Endothelial cell of umbilical vein (primary cell): ENCODE data around the gene TOR1A. TPM values are rescaled to one million over a fixed set of nuclear protein-coding genes. Genes with fewer than 3 reads are reported as not detected.

Experiments
- BruUV-seq: library from RNA; stranded (reverse); fragments of 400-500 nt; replicated peaks from 2 replicates; lab custom pipeline; 2021; lab: Mats Ljungman, UMichigan
- CTCF ChIA-PET: fragments of 300-600, 350-600 bp; sonication (Branson Sonifier 250); formaldehyde crosslinking; loops from one replicate; lab custom pipeline; 2021; ENCODE audit warnings: antibody characterized with exemption, inconsistent platforms; lab: Charles Lee
- POLR2A ChIA-PET: fragments of 300-600, 350-600 bp; sonication (Branson Sonifier 250); formaldehyde crosslinking; loops from one replicate; lab custom pipeline; 2021; ENCODE audit warnings: antibody characterized with exemption, inconsistent platforms; lab: Charles Lee
- DNase-seq: peaks from one replicate; pipeline ENCODE4 v3.0.0-alpha.2; 2011; ENCODE audit warnings: low read depth, low spot score
- FAIRE-seq: peaks from 2 replicates; lab custom pipeline; 2011; peaks lifted over from hg19 to GRCh38; lab: Jason Lieb, UNC
- H2AFZ ChIP-seq: 2 replicates; pipeline ENCODE4 v1.6.0; 2012; ENCODE audit warnings: low read depth, low read length, control low read depth, inconsistent platforms
- H3K27ac ChIP-seq: 2 replicates; pipeline ENCODE4 v1.5.1; 2011; ENCODE audit warnings: low read depth, mild to moderate bottlenecking, control low read depth, low read length, moderate library complexity; ENCODE audit not compliant: insufficient read depth
- H3K27me3 ChIP-seq, 2 experiments: 2 replicates each; pipeline versions ENCODE4 v1.6.0 to v1.6.1; 2011; ENCODE audit warnings: low read length in 2 of 2, mixed read lengths in 1 of 2; ENCODE audit not compliant: control insufficient read depth in 2 of 2, insufficient read depth in 2 of 2
- H3K36me3 ChIP-seq, 2 experiments: 2 replicates in 1 of 2; 3 replicates in 1 of 2; pipeline ENCODE4 v1.5.1; 2011; ENCODE audit warnings: low read length in 2 of 2, mild to moderate bottlenecking in 1 of 2, moderate library complexity in 1 of 2; ENCODE audit not compliant: control insufficient read depth in 2 of 2, insufficient read depth in 2 of 2; ENCODE audit errors: extremely low read depth in 1 of 2
- H3K4me1 ChIP-seq: 3 replicates; pipeline ENCODE4 v1.5.1; 2011; ENCODE audit warnings: mild to moderate bottlenecking, low read length; ENCODE audit not compliant: control insufficient read depth, insufficient read depth; ENCODE audit errors: extremely low read depth
- H3K4me2 ChIP-seq: 2 replicates; pipeline ENCODE4 v1.6.1; 2011; ENCODE audit warnings: low read length, control low read depth, mixed read lengths; ENCODE audit not compliant: insufficient read depth
- H3K4me3 ChIP-seq, 3 experiments: fragments of 200-600 bp in 1 of 3; sonication (generic), shearing (Covaris generic) in 1 of 3; replicated peaks in 1 of 3; 2 replicates each; pipeline ENCODE4 v1.5.1; 2011 to 2016; ENCODE audit warnings: control low read depth in 3 of 3, low read length in 3 of 3, mild to moderate bottlenecking in 2 of 3, inconsistent platforms in 1 of 3, low read depth in 1 of 3, moderate library complexity in 1 of 3; ENCODE audit not compliant: insufficient read depth in 1 of 3
- H3K79me2 ChIP-seq: 2 replicates; pipeline ENCODE4 v1.6.0; 2012; ENCODE audit warnings: low read length, inconsistent platforms; ENCODE audit not compliant: control insufficient read depth, insufficient read depth
- H3K9ac ChIP-seq: replicated peaks from 2 replicates; pipeline ENCODE3; 2011; ENCODE audit warnings: low read length, control low read depth; ENCODE audit not compliant: insufficient read depth; ENCODE audit errors: extremely low read depth
- H3K9me1 ChIP-seq: replicated peaks from 3 replicates; pipeline ENCODE4 v1.6.0; 2011; ENCODE audit warnings: mild to moderate bottlenecking, low read length; ENCODE audit not compliant: control insufficient read depth, insufficient read depth; ENCODE audit errors: extremely low read depth
- H3K9me3 ChIP-seq: replicated peaks from 2 replicates; pipeline ENCODE4 v1.5.1; 2012; ENCODE audit warnings: low read length, inconsistent platforms; ENCODE audit not compliant: control insufficient read depth, insufficient read depth
- H4K20me1 ChIP-seq: replicated peaks from 2 replicates; pipeline ENCODE3; 2011; ENCODE audit warnings: mild to moderate bottlenecking, low read length; ENCODE audit not compliant: control insufficient read depth, insufficient read depth; ENCODE audit errors: extremely low read depth
- EZH2 ChIP-seq: IDR thresholded peaks from 2 replicates; pipeline ENCODE4 v1.6.1; 2012; ENCODE audit warnings: borderline replicate concordance, low read depth, mild to moderate bottlenecking, moderate library complexity, low read length, inconsistent platforms; ENCODE audit not compliant: severe bottlenecking
- FOS ChIP-seq: IDR thresholded peaks from 2 replicates; pipeline ENCODE4 v1.6.1; 2011; ENCODE audit warnings: mild to moderate bottlenecking, low read length, moderate library complexity, borderline replicate concordance; ENCODE audit not compliant: insufficient read depth
- GATA2 ChIP-seq: IDR thresholded peaks from 2 replicates; pipeline ENCODE4 v1.7.0; 2011; ENCODE audit warnings: low read depth, mild to moderate bottlenecking, moderate library complexity, mixed read lengths, low read length; ENCODE audit not compliant: insufficient read length, insufficient read depth
- JUN ChIP-seq: IDR thresholded peaks from 2 replicates; pipeline ENCODE4 v1.6.1; 2011; ENCODE audit warnings: borderline replicate concordance, low read depth; ENCODE audit not compliant: insufficient read length, insufficient read depth
- MYC ChIP-seq: IDR thresholded peaks from one replicate; pipeline ENCODE4 v1.6.1; 2011; ENCODE audit warnings: mild to moderate bottlenecking, low read depth, low read length
- POLR2A ChIP-seq: IDR thresholded peaks from 2 replicates; pipeline ENCODE4 v1.6.1; 2012; ENCODE audit warnings: low read depth, mild to moderate bottlenecking, control low read depth, low read length
- POLR2AphosphoS5 ChIP-seq: IDR thresholded peaks from 2 replicates; pipeline ENCODE4 v1.6.1; 2012; ENCODE audit warnings: low read depth, mild to moderate bottlenecking, control low read depth, low read length, moderate library complexity; ENCODE audit not compliant: insufficient read depth
- dilution Hi-C: fragments of 300-500 bp; cut with MboI; formaldehyde crosslinking; loops from one replicate; pipeline ENCODE4 v1.15.0; 2019; ENCODE audit warnings: low sequenced_read_pairs; ENCODE audit not compliant: extremely low pct_ligation_motif_present
- intact Hi-C: fragments of 100-400 bp; cut with micrococcal nuclease; formaldehyde crosslinking; loops from one replicate; pipeline ENCODE4 v1.10.0; 2022
- polyA plus RNA-seq, 4 experiments: library from polyadenylated mRNA; depleted of rRNA in 3 of 4; stranded (reverse) in 3 of 4; unstranded in 1 of 4; fragments of >200 nt; gene quantifications; 2 replicates each; pipeline versions ENCODE4 v1.2.1 to v1.2.3, GENCODE V29; 2011 to 2012; ENCODE audit warnings: missing spikeins in 1 of 4
- total RNA-seq: library from RNA; stranded (reverse); gene quantifications from 2 replicates; pipeline ENCODE4 v1.2.3, GENCODE V29; 2021
- TF ChIP-seq, protein P1 (sequence below): IDR thresholded peaks from 2 replicates; pipeline ENCODE4 v1.6.1; 2011; ENCODE audit not compliant: insufficient read depth, insufficient read length
- TF ChIP-seq, protein P2 (sequence below), 2 donors: IDR thresholded peaks; 1 replicate in 1 of 2; 2 replicates in 1 of 2; pipeline ENCODE4 v1.5.1; 2011; ENCODE audit warnings: low read length in 2 of 2, mild to moderate bottlenecking in 2 of 2, moderate library complexity in 2 of 2, control low read depth in 1 of 2, inconsistent platforms in 1 of 2, low read depth in 1 of 2; ENCODE audit not compliant: insufficient read depth in 1 of 2; ENCODE audit errors: extremely low read depth in 1 of 2

The TOR1A gene
- total and polyA plus RNA-seq, 2 donors (not counting 3 experiments of a cell fraction or from before 2014, with no cell fraction given) = 57.8 to 89.8 TPM

DNA sequence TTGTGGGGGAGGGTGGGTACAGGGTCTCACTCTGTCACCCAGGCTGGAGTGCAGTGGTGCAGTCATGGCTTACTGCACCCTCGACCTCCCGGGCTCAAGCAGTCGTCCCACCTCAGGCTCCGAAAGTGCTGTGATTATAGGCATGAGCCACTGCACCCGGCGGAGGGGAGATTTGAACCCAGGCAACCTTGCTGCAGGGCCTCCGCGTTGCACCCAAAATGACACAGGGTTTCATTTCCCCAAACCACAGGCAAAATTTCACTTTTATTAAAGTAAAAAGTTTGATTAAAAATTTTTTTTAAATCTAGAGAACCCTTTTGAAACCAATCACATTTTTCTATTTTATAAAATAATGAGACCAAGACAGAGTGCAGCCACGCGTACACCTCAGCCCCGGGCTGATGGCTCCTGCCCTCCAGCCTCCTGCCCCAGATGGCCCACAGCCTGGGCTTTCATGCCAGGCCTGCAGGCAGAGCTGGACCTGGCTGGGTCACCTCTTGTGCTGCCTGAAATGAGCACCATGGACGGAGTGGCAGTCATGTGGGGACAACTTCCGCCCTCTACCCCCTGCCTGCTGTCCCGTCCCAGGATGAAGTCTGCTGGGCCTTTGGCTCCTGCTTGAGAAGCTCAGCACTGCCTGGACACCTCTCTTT is 41.9 kb upstream of the TOR1A start:
- FAIRE-seq = no peak
- H3K9me3 ChIP-seq = no peaks in the 10 kb centered on the region
- H3K4me1 ChIP-seq = no peaks in the 10 kb centered on the region
- H4K20me1 ChIP-seq = no peaks in the 10 kb centered on the region
- POLR2A ChIA-PET = no interaction called here
- H3K27ac ChIP-seq = no peak overlapping the region
- TF ChIP-seq JUN (no peak), EZH2 (no peak), GATA2 (no peak), POLR2AphosphoS5 (no peak), MYC (no peak), FOS (no peak), POLR2A (no peak)
- TF ChIP-seq, protein P1, sequence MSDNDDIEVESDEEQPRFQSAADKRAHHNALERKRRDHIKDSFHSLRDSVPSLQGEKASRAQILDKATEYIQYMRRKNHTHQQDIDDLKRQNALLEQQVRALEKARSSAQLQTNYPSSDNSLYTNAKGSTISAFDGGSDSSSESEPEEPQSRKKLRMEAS = no peak
- TF ChIP-seq, protein P2, sequence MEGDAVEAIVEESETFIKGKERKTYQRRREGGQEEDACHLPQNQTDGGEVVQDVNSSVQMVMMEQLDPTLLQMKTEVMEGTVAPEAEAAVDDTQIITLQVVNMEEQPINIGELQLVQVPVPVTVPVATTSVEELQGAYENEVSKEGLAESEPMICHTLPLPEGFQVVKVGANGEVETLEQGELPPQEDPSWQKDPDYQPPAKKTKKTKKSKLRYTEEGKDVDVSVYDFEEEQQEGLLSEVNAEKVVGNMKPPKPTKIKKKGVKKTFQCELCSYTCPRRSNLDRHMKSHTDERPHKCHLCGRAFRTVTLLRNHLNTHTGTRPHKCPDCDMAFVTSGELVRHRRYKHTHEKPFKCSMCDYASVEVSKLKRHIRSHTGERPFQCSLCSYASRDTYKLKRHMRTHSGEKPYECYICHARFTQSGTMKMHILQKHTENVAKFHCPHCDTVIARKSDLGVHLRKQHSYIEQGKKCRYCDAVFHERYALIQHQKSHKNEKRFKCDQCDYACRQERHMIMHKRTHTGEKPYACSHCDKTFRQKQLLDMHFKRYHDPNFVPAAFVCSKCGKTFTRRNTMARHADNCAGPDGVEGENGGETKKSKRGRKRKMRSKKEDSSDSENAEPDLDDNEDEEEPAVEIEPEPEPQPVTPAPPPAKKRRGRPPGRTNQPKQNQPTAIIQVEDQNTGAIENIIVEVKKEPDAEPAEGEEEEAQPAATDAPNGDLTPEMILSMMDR (IDR thresholded peaks at IDR 0.05; ENCODE audit: extremely low read depth in 1 of 2, insufficient read depth in 1 of 2, low read depth in 1 of 2, low read length in 2 of 2) = no peak
- H3K36me3 ChIP-seq = peaks cover 3 to 11% of the 10 kb centered on the region in 2 experiments
- H3K27me3 ChIP-seq = no peaks in the 10 kb centered on the region
- no peak for DNase-seq
- no TSS peak for BruUV-seq
- dilution Hi-C loops = no loop called here
- CTCF ChIA-PET = interaction anchor here (0.6 to 1.3 kb wide), 2 partner anchors 10 to 244 kb away, joined by 3 read pairs; no protein-coding TSS in a partner anchor
- no peak overlapping the region for H2AFZ ChIP-seq
- no peak overlapping the region for H3K4me3 ChIP-seq
- no peaks in the 10 kb centered on the region for H3K79me2 ChIP-seq
- intact Hi-C loops = no loop called here
- H3K9ac ChIP-seq = no peak overlapping the region
- no peaks in the 10 kb centered on the region for H3K9me1 ChIP-seq
- H3K4me2 ChIP-seq = no peak overlapping the region
